Prostate gland (tissue), 2 donors: ENCODE measurements around the gene RHBDL3.

Source experiments
- POLR2A ChIP-seq: fragments of 450-650 bp; IDR thresholded peaks from one replicate; pipeline ENCODE4 v1.6.1; 2016; ENCODE audit warnings: antibody characterized with exemption, mild to moderate bottlenecking
- TF ChIP-seq, protein P1 (sequence below), 4 experiments: fragments of 200-600 bp in 2 of 4; fragments of 450-650 bp in 2 of 4; sonication (generic) in 2 of 4; IDR thresholded peaks; 1 replicate in 3 of 4; 2 replicates in 1 of 4; pipeline ENCODE4 v1.5.1; 2016 to 2019; ENCODE audit warnings: antibody characterized with exemption in 4 of 4, mild to moderate bottlenecking in 2 of 4, moderate library complexity in 2 of 4

DNA sequence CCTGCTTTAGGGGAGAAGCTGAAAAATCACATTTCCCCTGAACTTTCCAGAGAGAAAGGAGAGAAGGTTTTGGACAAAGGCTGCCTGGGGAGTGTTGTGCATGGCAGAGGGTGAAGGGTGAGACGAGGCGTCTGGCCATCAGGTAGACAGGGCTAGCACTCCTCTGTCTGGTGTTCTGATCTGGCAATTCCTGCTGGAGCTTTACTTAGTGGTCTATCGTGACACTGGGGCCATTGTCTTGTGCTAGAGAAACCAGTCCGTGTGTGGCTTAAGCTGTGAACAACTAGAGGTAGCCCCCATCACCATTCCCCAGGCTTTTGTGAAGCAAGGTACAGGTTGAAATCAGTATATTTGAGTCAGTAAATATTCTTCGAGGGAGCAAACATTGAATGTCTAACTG lies 8.5 kb downstream of the RHBDL3 start:
- no peak for TF ChIP-seq POLR2A
- TF ChIP-seq, protein P1, sequence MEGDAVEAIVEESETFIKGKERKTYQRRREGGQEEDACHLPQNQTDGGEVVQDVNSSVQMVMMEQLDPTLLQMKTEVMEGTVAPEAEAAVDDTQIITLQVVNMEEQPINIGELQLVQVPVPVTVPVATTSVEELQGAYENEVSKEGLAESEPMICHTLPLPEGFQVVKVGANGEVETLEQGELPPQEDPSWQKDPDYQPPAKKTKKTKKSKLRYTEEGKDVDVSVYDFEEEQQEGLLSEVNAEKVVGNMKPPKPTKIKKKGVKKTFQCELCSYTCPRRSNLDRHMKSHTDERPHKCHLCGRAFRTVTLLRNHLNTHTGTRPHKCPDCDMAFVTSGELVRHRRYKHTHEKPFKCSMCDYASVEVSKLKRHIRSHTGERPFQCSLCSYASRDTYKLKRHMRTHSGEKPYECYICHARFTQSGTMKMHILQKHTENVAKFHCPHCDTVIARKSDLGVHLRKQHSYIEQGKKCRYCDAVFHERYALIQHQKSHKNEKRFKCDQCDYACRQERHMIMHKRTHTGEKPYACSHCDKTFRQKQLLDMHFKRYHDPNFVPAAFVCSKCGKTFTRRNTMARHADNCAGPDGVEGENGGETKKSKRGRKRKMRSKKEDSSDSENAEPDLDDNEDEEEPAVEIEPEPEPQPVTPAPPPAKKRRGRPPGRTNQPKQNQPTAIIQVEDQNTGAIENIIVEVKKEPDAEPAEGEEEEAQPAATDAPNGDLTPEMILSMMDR (IDR thresholded peaks at IDR 0.05): no peak
